ENCODE data around the gene HEYL.

- TF ChIP-seq CTCF (IDR thresholded peaks at IDR 0.05) (no peak), POLR2A (IDR thresholded peaks at IDR 0.05) (no peak)
Observed at GRCh38 chr1:39677645-39678044, 38.2 kb upstream of the HEYL start.

Data from heart left ventricle (tissue), 13 donors.